DMS53 treated with DMSO at 0.1 percent for 48 hours (cell line): ENCODE results near the gene MYO19.
A peak's percentile ranks its signal among the peaks of the same experiment; 100 is the strongest.
"Not testable (repeated sequence)": the region's sequence is repeated elsewhere in the genome, so short reads cannot be mapped to it uniquely, and the experiment has no call there.

Experiments
- DNase-seq: peaks from one replicate; lab custom pipeline; 2025; ENCODE audit not compliant: unreplicated experiment; lab: John Stamatoyannopoulos, UW

The MYO19 gene

DNA sequence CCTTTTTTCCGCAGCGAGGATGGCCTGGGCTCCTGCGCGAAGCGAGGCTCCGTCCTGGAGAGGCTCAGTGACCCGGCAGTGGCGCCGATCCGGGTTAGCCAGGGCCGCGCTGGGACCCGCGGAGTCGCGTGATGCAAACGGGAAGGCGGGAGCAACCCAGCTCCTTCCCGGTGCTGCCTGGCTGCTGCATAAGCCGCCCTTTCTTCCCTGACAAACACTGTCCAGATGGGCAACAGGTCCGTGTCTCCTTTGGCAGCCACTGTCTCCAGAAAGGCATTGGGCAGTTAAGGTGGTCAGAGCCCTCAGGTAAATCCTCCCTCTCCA is 69.9 kb downstream of the MYO19 start:
- no peak for DNase-seq

GRCh38 chr17:36463916-36464764 is 70.5 kb downstream of the MYO19 start:
- DNase-seq = peak; percentile 27

DNA sequence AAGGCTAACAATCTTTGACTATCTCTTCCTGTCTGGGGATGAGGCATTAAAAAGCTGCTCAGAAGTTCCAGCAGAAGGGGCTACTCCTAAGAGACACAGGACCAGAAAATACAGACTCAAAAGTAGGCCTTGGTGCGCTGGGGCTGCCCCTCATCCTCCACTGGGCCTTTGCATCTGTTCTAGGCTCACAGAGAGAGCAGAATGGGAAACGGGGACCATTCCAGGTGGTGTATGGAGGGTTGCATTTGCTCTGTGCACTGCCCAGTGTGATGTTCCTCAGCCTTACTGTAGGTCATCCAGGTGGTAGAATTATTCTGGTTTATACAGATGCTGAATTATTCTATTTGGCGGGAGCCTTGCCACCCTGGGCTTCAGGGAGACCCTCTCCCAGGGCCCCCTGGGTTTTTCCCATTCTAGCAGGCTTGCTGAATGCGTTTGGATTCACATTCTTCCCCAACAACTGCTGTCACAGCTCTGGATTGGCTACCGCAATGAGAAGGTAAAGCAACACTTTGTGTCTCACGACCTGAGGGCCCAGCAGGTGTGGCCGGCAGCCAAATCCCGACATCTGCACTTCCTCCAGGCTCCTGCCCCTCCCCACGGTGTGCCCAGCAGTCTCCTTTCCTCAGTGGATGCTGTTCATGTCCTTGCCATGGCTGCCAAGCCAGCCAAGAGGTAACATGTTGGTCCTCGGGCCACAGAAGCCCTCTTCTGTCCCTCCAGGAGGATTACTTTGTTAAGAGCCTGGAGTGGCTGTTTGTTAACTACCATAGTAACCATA is 73.1 kb downstream of the MYO19 start:
- no peak for DNase-seq

DNA sequence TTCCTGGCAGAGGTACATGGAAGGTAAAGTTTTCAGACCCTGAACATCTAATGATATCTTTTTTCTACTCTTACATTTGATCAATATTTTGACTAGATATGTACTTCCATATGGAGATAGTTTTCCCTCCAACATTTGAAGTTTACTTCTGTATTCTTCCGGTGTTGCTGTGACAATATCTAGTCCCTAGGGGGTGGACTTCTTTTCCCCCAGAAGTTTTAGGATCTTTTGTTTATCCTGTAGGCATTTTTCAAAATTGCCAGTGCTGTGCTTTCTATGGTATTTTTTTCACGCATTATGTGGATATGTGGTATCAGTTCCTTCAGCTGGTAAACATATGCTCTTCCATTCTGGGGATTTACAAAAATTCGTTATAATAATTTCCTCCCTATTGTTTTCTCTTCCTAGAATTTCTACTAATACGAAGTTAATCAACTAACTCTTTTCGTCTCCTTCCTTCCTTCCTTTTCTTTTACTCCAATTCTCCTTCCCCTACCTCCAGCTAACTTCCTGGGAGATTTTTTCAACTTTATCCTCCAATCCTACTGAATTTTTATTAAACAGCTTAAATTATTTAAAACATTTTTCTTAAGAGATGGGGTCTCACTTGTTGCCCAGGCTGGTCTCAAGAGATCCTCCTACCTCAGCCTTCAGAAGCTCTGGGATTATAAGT is 74.3 kb downstream of the MYO19 start:
- no peak for DNase-seq

- DNase-seq = no peak
These were observed 75.1 kb downstream of the MYO19 start for GRCh38 chr17:36459601-36460000.

- no peak for DNase-seq
These were observed 75.6 kb downstream of the MYO19 start for GRCh38 chr17:36459045-36459444.

- DNase-seq = not testable (repeated sequence)
These were observed 77.0 kb downstream of the MYO19 start for GRCh38 chr17:36457701-36458100.

DNA sequence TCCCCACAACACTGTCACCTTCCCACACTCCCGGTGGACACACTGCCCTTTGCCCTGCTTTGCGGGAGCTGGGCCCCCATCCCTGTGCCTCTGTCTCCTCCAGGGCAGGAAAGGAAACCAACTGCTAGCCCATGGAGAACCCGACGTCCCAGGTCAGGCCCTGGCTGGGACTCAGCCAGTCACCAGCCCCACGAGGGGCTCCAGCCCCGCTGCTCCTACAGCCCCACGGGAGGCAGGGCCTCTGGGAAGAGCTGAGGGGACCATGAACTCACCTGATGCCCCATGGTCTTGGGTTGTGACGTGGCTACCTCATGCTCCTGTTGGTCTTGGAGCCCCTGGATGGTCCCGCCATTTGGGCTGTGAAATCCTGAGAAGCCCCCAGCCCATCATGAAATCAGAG is 81.8 kb downstream of the MYO19 start:
- not testable (repeated sequence) for DNase-seq

DNA sequence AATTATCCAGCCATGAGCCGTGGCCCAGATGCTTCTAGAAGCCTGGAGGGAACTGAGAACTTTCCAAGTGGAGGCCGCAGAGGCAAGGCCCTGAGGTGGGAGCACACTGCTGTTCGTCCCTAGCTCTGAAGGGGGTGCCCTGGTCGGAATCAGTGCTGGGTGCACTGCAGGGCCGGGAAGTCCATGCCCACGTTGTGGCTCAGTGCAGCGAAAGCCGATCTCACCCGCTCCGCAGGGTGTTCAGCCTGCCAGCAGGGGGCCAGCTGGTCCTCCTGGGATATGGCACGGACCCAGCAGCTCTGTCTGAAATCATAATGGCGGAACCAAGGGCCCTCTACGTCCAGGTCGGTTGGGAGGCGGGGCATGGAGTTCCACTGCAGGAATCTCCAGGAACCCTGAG is 84.7 kb downstream of the MYO19 start:
- not testable (repeated sequence) for DNase-seq
